Keratinocyte (primary cell): ENCODE results near the gene METTL8. TPM values are rescaled to one million over a fixed set of nuclear protein-coding genes. Genes with fewer than 3 reads are reported as not detected.

Experiments used
- DNase-seq: peaks from one replicate; pipeline ENCODE4 v3.0.0-alpha.2; 2011; ENCODE audit warnings: low read depth, missing footprints, low spot score
- FAIRE-seq: peaks from 2 replicates; lab custom pipeline; 2011; peaks lifted over from hg19 to GRCh38; lab: Jason Lieb, UNC
- H2AFZ ChIP-seq: 2 replicates; pipeline ENCODE4 v1.6.0; 2012; ENCODE audit warnings: low read length, control low read depth, inconsistent platforms; ENCODE audit not compliant: control insufficient read depth
- H3K27ac ChIP-seq: 2 replicates; pipeline ENCODE4 v1.5.1; 2011; ENCODE audit warnings: low read length; ENCODE audit not compliant: control insufficient read depth, insufficient read depth
- H3K27me3 ChIP-seq: 3 replicates; pipeline ENCODE4 v1.6.0; 2011; ENCODE audit warnings: low read length; ENCODE audit not compliant: control insufficient read depth, insufficient read depth; ENCODE audit errors: extremely low read depth
- H3K36me3 ChIP-seq, 2 experiments: 2 replicates in 1 of 2; 3 replicates in 1 of 2; pipeline ENCODE4 v1.5.1; 2011; ENCODE audit warnings: low read length in 2 of 2, mild to moderate bottlenecking in 1 of 2; ENCODE audit not compliant: control insufficient read depth in 2 of 2, insufficient read depth in 2 of 2; ENCODE audit errors: extremely low read depth in 1 of 2
- H3K4me1 ChIP-seq: 3 replicates; pipeline ENCODE4 v1.5.1; 2011; ENCODE audit warnings: low read length; ENCODE audit not compliant: control insufficient read depth, insufficient read depth; ENCODE audit errors: extremely low read depth
- H3K4me2 ChIP-seq: 3 replicates; pipeline ENCODE4 v1.6.0; 2011; ENCODE audit warnings: low read depth, low read length; ENCODE audit not compliant: control insufficient read depth, insufficient read depth; ENCODE audit errors: extremely low read depth
- H3K4me3 ChIP-seq, 3 experiments: fragments of 200-600 bp in 1 of 3; sonication (generic) in 1 of 3; 2 replicates in 2 of 3; 3 replicates in 1 of 3; pipeline ENCODE4 v1.5.1; 2011 to 2016; ENCODE audit warnings: low read length in 3 of 3, mild to moderate bottlenecking in 3 of 3, control low read depth in 2 of 3, inconsistent platforms in 1 of 3, low read depth in 1 of 3, mixed read lengths in 1 of 3, mixed run types in 1 of 3, moderate library complexity in 1 of 3; ENCODE audit not compliant: control insufficient read depth in 2 of 3, insufficient read depth in 2 of 3; ENCODE audit errors: extremely low read depth in 1 of 3
- H3K79me2 ChIP-seq: 2 replicates; pipeline ENCODE4 v1.6.0; 2012; ENCODE audit warnings: low read length; ENCODE audit not compliant: control insufficient read depth, insufficient read depth
- H3K9ac ChIP-seq: 3 replicates; pipeline ENCODE4 v1.6.0; 2011; ENCODE audit warnings: low read length; ENCODE audit not compliant: control insufficient read depth, insufficient read depth; ENCODE audit errors: extremely low read depth
- H3K9me1 ChIP-seq: 3 replicates; pipeline ENCODE4 v1.6.0; 2011; ENCODE audit warnings: low read length; ENCODE audit not compliant: control insufficient read depth, insufficient read depth; ENCODE audit errors: extremely low read depth
- H3K9me3 ChIP-seq: 2 replicates; pipeline ENCODE4 v1.5.1; 2012; ENCODE audit warnings: low read depth, low read length; ENCODE audit not compliant: control insufficient read depth
- H4K20me1 ChIP-seq: 3 replicates; pipeline ENCODE4 v1.6.0; 2011; ENCODE audit warnings: low read length; ENCODE audit not compliant: control insufficient read depth, insufficient read depth; ENCODE audit errors: extremely low read depth
- EZH2 ChIP-seq: IDR thresholded peaks from one replicate; pipeline ENCODE4 v1.6.1; 2012; ENCODE audit warnings: inconsistent platforms, mild to moderate bottlenecking, low read length, moderate library complexity
- dilution Hi-C: fragments of 300-500 bp; cut with MboI; formaldehyde crosslinking; loops from one replicate; pipeline ENCODE4 v1.7.0; 2020; ENCODE audit warnings: low sequenced_read_pairs; ENCODE audit not compliant: extremely low pct_ligation_motif_present
- polyA plus RNA-seq, 5 experiments: library from polyadenylated mRNA; depleted of rRNA in 3 of 5; stranded (reverse) in 3 of 5; stranded (forward) in 1 of 5; unstranded in 1 of 5; fragments of >200 nt; gene quantifications; 1 replicate in 1 of 5; 2 replicates in 3 of 5; 3 replicates in 1 of 5; pipeline versions ENCODE4 v1.2.1 to v1.2.3, GENCODE V29; 2011 to 2012; ENCODE audit warnings: missing spikeins in 2 of 5, low read depth in 1 of 5, low replicate concordance in 1 of 5
- TF ChIP-seq, protein P1 (sequence below), 3 experiments: IDR thresholded peaks in 1 of 3; conservative IDR thresholded peaks in 1 of 3; optimal IDR thresholded peaks in 1 of 3; 2 replicates in 2 of 3; 3 replicates in 1 of 3; pipeline versions ENCODE3 to v1.5.1; 2011; ENCODE audit warnings: low read length in 3 of 3, mild to moderate bottlenecking in 3 of 3, moderate library complexity in 2 of 3, control low read depth in 1 of 3, inconsistent platforms in 1 of 3; ENCODE audit not compliant: insufficient read depth in 2 of 3; ENCODE audit errors: extremely low read depth in 1 of 3

The METTL8 gene
- polyA plus RNA-seq, 1 donor (not counting 4 experiments of a cell fraction or from before 2014, with no cell fraction given) = 81.2 TPM

DNA sequence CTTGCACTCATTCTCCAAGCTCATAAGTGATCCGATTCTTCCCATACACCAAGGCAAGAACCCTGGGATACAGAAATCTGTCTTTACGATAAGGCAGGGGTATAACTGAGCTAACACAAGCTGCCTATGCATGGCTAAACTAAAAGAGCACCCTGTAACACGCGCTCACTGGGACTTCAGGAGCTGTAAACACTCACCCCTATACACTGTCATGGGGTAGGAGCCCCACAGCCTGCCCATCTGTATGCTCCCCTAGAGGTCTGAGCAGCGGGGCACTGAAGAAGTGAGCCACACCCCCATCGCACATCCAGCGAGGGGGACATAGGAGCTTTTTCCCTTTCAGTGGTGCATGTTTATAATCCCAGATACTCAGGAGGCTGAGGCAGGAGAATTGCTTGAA is 46.7 kb downstream of the METTL8 start:
- H3K27ac ChIP-seq = no peak overlapping the region
- no peaks in the 10 kb centered on the region for H3K9me1 ChIP-seq
- H3K9ac ChIP-seq = no peak overlapping the region
- no peaks in the 10 kb centered on the region for H3K27me3 ChIP-seq
- DNase-seq (no peak), FAIRE-seq (no peak)
- no peak overlapping the region for H2AFZ ChIP-seq
- no peaks in the 10 kb centered on the region for H4K20me1 ChIP-seq
- H3K4me3 ChIP-seq = no peak overlapping the region
- H3K36me3 ChIP-seq = peaks cover 3 to 4% of the 10 kb centered on the region in 2 experiments
- dilution Hi-C loops = no loop called here
- TF ChIP-seq, protein P1, sequence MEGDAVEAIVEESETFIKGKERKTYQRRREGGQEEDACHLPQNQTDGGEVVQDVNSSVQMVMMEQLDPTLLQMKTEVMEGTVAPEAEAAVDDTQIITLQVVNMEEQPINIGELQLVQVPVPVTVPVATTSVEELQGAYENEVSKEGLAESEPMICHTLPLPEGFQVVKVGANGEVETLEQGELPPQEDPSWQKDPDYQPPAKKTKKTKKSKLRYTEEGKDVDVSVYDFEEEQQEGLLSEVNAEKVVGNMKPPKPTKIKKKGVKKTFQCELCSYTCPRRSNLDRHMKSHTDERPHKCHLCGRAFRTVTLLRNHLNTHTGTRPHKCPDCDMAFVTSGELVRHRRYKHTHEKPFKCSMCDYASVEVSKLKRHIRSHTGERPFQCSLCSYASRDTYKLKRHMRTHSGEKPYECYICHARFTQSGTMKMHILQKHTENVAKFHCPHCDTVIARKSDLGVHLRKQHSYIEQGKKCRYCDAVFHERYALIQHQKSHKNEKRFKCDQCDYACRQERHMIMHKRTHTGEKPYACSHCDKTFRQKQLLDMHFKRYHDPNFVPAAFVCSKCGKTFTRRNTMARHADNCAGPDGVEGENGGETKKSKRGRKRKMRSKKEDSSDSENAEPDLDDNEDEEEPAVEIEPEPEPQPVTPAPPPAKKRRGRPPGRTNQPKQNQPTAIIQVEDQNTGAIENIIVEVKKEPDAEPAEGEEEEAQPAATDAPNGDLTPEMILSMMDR (optimal IDR thresholded peaks at IDR 0.05 in 1 of 3, IDR thresholded peaks at IDR 0.05 in 1 of 3, conservative IDR thresholded peaks at IDR 0.05 in 1 of 3; ENCODE audit: extremely low read depth in 1 of 3, insufficient read depth in 2 of 3, low read length in 3 of 3) = no peak
- TF ChIP-seq EZH2 = no peak
- H3K4me2 ChIP-seq = no peak overlapping the region
- H3K4me1 ChIP-seq = peaks cover 13% of the 10 kb centered on the region
- H3K9me3 ChIP-seq = no peaks in the 10 kb centered on the region
- peaks cover 35% of the 10 kb centered on the region for H3K79me2 ChIP-seq

DNA sequence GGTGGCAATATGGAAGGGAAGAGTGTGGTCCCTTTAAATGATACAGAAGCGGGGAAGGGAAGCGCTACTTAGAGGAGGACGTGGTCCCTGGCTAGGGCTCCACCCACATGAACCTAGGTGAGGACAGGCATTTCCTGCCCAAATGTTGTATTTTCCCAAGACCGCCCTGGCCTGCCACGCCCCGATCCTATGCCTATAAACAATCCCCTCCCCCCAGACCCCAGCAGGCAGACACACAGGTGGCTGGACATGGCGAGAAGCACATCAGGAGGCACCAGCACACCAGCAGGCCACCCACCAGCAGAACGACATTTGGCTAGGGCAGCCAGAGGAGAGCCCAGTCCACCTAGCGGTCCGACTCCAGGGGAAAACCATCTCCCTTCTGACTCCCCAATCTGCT is 47.2 kb downstream of the METTL8 start:
- Histone ChIP-seq H4K20me1 (no peaks in the 10 kb centered on the region), H3K4me2 (no peak overlapping the region), H3K9me3 (no peaks in the 10 kb centered on the region), H3K27ac (no peak overlapping the region), H3K36me3 (peaks cover 3 to 4% of the 10 kb centered on the region in 2 experiments), H3K9ac (no peak overlapping the region), H3K4me1 (peaks cover 12% of the 10 kb centered on the region), H3K27me3 (no peaks in the 10 kb centered on the region), H3K9me1 (no peaks in the 10 kb centered on the region), H3K79me2 (peaks cover 37% of the 10 kb centered on the region), H2AFZ (no peak overlapping the region), H3K4me3 (no peak overlapping the region)
- no peak for FAIRE-seq
- no peak for TF ChIP-seq EZH2
- TF ChIP-seq, protein P1 (optimal IDR thresholded peaks at IDR 0.05 in 1 of 3, IDR thresholded peaks at IDR 0.05 in 1 of 3, conservative IDR thresholded peaks at IDR 0.05 in 1 of 3; ENCODE audit: extremely low read depth in 1 of 3, insufficient read depth in 2 of 3, low read length in 3 of 3) = no peak
- dilution Hi-C loops = no loop called here
- no peak for DNase-seq
